Type B pancreatic cell (in vitro differentiated cells): ENCODE data around the gene MATN3. TPM values are rescaled to one million over a fixed set of nuclear protein-coding genes. Genes with fewer than 3 reads are reported as not detected.
A peak's percentile ranks its signal among the peaks of the same experiment; 100 is the strongest.

Source experiments
- DNase-seq: peaks from one replicate; pipeline ENCODE4 v3.0.0; 2021; ENCODE audit warnings: mixed read lengths; ENCODE audit not compliant: unreplicated experiment; ENCODE audit errors: extremely low spot score
- H3K27ac Mint-ChIP-seq: 2 replicates; pipeline ENCODE4 v1.8.0; 2021; ENCODE audit warnings: mild to moderate bottlenecking, mixed read lengths
- H3K27me3 Mint-ChIP-seq: 2 replicates; pipeline ENCODE4 v1.8.0; 2021; ENCODE audit warnings: mixed read lengths
- H3K36me3 Mint-ChIP-seq: 2 replicates; pipeline ENCODE4 v1.8.0; 2021; ENCODE audit warnings: mixed read lengths
- H3K4me1 Mint-ChIP-seq: one replicate; pipeline ENCODE4 v1.8.0; 2021; ENCODE audit warnings: mixed read lengths; ENCODE audit not compliant: unreplicated experiment
- H3K4me3 Mint-ChIP-seq: 2 replicates; pipeline ENCODE4 v1.8.0; 2021; ENCODE audit warnings: mild to moderate bottlenecking, mixed read lengths
- H3K9me3 Mint-ChIP-seq: 2 replicates; pipeline ENCODE4 v1.8.0; 2021; ENCODE audit warnings: mixed read lengths
- total RNA-seq: library from RNA; stranded (reverse); gene quantifications from 2 replicates; pipeline ENCODE4 v1.2.1, GENCODE V29; 2021; ENCODE audit warnings: low replicate concordance
- TF ChIP-seq, protein P1 (sequence below): fragments of 200-600 bp; sonication (generic); conservative IDR thresholded peaks from 2 replicates; pipeline ENCODE4 v1.5.0; 2021; ENCODE audit warnings: antibody characterized with exemption, mild to moderate bottlenecking

Gene MATN3
- total RNA-seq, 1 donor from 2014 or later: 3.0 TPM

- Mint-ChIP-seq H3K9me3 (no peaks in the 10 kb centered on the region), H3K27ac (no peak overlapping the region), H3K4me3 (peak overlapping the region; percentile 96), H3K36me3 (peaks cover 16% of the 10 kb centered on the region), H3K27me3 (no peaks in the 10 kb centered on the region), H3K4me1 (peaks cover 26% of the 10 kb centered on the region)
- DNase-seq: no peak
- TF ChIP-seq, protein P1, sequence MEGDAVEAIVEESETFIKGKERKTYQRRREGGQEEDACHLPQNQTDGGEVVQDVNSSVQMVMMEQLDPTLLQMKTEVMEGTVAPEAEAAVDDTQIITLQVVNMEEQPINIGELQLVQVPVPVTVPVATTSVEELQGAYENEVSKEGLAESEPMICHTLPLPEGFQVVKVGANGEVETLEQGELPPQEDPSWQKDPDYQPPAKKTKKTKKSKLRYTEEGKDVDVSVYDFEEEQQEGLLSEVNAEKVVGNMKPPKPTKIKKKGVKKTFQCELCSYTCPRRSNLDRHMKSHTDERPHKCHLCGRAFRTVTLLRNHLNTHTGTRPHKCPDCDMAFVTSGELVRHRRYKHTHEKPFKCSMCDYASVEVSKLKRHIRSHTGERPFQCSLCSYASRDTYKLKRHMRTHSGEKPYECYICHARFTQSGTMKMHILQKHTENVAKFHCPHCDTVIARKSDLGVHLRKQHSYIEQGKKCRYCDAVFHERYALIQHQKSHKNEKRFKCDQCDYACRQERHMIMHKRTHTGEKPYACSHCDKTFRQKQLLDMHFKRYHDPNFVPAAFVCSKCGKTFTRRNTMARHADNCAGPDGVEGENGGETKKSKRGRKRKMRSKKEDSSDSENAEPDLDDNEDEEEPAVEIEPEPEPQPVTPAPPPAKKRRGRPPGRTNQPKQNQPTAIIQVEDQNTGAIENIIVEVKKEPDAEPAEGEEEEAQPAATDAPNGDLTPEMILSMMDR: no peak
These were observed 23.9 kb downstream of the MATN3 start for GRCh38 chr2:19988600-19988999.

DNA sequence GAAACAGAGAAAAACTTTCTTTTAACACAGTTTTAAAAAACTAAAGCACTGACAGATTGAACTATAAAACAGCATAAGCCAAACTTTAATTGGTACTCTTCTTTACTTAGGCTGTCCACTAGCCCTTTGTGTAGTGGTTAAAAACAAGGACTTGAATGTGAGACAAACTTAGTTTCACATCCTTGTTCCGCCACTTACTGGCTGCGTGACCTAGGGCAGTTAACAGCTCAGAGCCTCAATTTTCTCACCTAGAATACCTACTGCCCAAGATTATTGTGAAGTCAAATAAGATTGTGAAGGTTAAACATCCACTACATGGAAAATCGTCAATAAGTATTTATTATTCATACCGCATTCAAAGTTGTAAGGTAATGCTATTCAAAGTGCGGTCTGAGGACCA is 24.5 kb downstream of the MATN3 start:
- Mint-ChIP-seq H3K36me3 (peaks cover 18% of the 10 kb centered on the region), H3K27me3 (no peaks in the 10 kb centered on the region), H3K9me3 (no peaks in the 10 kb centered on the region), H3K27ac (no peak overlapping the region), H3K4me3 (peak overlapping the region; percentile 96), H3K4me1 (peaks cover 22% of the 10 kb centered on the region)
- DNase-seq: no peak
- TF ChIP-seq, protein P1: no peak

DNA sequence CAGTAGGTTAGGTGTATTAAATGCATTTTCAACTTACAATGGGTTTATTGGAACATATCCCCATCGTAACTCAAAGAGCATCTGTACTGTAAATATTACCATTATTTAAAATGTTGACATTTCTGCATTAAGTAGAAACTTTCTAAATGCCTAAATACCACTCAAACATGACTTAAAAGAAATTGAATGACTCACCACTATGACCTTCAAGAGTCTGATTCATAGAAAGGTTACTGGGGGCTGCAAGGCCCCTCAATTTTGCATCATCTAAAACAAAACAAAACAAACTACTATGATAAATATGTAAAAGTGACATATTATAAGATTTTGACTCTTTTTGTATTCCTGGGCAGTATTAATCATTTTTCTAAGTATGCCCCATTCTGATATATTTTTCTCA is 30.2 kb downstream of the MATN3 start:
- Mint-ChIP-seq H3K9me3 (no peaks in the 10 kb centered on the region), H3K4me3 (no peak overlapping the region), H3K27ac (no peak overlapping the region), H3K36me3 (peaks cover 32% of the 10 kb centered on the region), H3K27me3 (no peaks in the 10 kb centered on the region), H3K4me1 (peaks cover 5% of the 10 kb centered on the region)
- no peak for DNase-seq
- TF ChIP-seq, protein P1: no peak

GRCh38 chr2:19979932-19980331 is 32.5 kb downstream of the MATN3 start:
- TF ChIP-seq, protein P1: no peak
- Mint-ChIP-seq H3K27ac (no peak overlapping the region), H3K4me3 (no peak overlapping the region), H3K9me3 (no peaks in the 10 kb centered on the region), H3K4me1 (peaks cover 5% of the 10 kb centered on the region), H3K36me3 (peaks cover 23% of the 10 kb centered on the region), H3K27me3 (no peaks in the 10 kb centered on the region)
- no peak for DNase-seq

GRCh38 chr2:19973466-19973865 is 39.0 kb downstream of the MATN3 start:
- Mint-ChIP-seq H3K9me3 (no peaks in the 10 kb centered on the region), H3K4me1 (no peaks in the 10 kb centered on the region), H3K36me3 (peaks cover 13% of the 10 kb centered on the region), H3K27ac (no peak overlapping the region), H3K4me3 (no peak overlapping the region), H3K27me3 (no peaks in the 10 kb centered on the region)
- DNase-seq: no peak
- TF ChIP-seq, protein P1: no peak

DNA sequence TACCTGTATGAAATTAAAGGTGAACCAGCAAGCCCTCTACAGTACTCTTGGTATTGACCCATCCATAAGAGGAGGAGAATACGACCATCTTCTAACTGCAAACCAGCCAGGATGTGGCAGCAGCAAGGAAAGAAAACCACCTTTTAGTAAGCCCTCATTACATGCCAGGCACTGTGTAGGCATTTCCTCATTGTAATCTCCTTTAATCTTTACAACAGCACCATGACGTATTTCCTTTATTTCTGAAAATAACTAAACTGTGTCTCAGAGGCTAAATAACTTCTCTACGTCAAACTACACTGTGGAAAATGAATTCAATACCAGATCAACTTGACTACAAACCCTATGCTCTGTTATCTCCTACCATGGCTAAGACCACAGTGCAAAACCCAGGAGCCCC is 40.8 kb downstream of the MATN3 start:
- Mint-ChIP-seq H3K4me1 (no peaks in the 10 kb centered on the region), H3K27ac (no peak overlapping the region), H3K36me3 (peaks cover 15% of the 10 kb centered on the region), H3K4me3 (no peak overlapping the region), H3K9me3 (no peaks in the 10 kb centered on the region), H3K27me3 (no peaks in the 10 kb centered on the region)
- TF ChIP-seq, protein P1: no peak
- no peak for DNase-seq
